ENCODE results near the gene SCN10A.

Gene SCN10A

DNA sequence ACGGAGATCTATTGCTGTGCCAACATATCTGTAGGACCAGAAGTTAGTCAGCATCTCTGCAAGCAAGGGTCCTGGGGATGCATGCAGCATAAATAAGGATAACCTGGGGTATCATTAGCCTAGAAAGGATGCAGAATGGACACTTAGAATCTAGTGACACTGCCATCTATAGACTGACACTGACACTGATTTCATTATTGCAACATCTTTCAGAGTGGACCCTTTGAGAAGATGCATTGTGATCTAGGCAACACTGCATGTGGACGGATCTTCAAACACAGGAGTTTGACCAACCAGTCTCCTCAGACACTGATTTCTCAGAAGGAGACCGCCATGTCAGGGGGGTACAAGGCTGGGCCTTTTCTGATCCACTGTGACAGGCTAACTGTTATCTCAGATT lies 52.4 kb downstream of the SCN10A start:
- DNase-seq: no peak

DNA sequence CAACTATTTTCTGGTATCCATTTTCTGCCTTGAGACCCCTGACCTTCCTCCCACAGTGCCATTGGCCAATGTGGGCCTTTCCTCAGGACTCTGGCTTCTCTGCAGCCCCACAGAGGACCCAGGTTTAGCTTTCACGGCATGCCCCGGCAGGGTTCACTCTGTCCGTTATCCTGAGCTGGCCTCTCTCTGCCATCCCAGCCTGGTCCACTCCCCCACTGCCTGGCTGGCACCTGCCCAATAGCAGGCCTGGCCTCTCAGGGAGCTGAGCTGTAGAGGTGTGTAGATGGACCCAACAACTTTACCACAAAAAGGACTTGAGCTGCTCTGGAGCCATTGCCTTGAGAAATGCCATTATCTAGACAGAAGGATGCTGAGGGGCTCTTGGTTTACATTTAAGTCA lies 57.5 kb downstream of the SCN10A start:
- no peak for DNase-seq

- no peak for DNase-seq
Observed at GRCh38 chr3:38757721-38758120, 58.3 kb downstream of the SCN10A start.

DNA sequence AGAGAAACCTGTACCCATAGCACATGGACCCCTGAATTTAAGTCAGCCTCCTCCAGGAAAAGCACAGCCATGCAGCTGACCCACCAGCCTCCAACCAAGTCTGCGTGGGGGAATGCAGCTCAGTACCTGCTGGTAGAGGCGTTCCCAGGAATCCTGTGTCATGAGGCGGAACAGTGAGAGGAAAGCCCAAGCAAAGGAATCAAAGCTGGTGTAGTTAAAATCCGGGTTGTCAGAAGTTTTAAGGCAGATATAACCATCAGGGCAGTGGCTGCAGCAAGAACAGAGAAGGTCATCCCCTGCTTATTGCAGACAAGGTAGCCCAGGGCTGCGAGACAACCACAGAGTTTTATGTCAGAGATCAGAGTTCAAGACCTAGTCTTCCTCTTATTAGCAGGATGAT lies 59.1 kb downstream of the SCN10A start:
- no peak for DNase-seq

- no peak for DNase-seq
Observed at GRCh38 chr3:38755130-38755529, 60.9 kb downstream of the SCN10A start.

DNA sequence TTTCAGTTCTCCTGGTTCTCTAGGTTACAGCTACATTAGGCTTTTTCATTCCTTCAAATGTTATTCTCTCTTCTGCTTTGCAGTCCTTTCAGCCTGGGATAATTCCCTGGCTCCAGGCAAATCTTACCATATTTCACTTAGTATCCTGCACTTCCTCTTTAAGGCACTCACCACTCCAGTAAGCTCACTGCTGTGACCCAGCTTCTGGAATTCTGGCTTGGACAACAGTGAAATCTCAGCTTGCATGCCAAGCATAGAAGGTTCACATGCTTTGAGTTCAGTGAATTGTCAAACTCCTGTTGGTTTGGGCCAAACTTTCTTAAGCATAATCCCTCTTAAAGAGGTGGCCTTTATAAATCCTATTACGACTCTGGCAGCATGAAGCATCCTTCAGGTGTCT lies 69.4 kb downstream of the SCN10A start:
- no peak for DNase-seq

DNA sequence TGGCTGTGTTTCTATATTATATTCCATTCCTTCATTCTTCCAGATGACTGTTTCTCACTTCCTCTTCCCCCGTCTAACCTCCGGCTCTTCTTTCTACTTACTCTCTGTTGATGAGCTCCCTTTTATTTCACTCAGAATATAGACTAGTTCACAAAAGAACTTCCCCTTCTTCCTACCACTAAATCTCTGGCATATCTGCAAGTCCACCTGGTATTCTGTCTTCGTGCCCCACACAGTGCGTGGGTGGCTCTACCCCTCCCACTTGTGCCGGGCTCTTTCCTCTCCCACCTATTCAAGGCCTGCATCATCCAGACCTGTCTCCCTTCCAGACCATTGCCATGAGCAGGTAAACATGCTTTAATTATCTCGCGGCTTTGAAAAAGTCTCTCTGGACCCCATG lies 73.0 kb downstream of the SCN10A start:
- DNase-seq: no peak

DNA sequence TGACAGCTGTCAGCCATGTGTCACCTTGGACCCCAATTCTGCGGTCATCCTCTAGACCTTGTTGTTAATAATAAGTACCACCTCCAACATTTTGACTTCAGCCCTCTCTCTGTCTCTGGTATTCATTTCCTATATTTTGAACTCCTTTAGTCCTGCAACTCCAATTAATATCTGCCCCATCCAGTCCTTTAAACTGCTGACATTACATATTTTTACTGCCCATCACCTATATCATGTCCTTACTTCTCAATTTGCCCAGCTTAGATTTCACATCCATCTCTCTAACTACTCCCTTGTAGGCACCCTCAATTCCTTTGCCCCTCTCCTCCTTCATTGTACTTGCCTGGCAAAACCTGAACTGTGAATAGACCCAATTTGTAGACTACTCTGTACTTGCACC lies 73.5 kb downstream of the SCN10A start:
- no peak for DNase-seq

DNA sequence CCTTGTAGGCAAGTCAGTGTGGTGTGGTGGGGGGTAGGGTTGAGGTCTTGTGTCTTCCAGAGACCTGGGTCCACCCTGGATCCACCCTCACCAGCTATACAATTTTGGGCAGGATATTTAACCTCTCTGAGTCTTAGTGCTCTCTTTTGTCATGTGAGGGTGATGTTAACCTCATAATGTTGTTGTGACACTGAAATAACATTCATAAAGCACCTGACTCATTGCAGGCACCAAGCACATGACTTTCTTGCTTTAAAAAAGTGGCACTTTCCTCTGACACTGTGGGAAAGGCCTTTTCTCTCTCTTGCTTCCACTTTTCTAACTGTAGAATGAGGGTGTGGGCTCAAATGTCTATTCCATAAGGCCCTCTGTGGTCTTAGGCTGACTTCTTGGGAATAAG lies 75.5 kb downstream of the SCN10A start:
- DNase-seq: no peak

DNA sequence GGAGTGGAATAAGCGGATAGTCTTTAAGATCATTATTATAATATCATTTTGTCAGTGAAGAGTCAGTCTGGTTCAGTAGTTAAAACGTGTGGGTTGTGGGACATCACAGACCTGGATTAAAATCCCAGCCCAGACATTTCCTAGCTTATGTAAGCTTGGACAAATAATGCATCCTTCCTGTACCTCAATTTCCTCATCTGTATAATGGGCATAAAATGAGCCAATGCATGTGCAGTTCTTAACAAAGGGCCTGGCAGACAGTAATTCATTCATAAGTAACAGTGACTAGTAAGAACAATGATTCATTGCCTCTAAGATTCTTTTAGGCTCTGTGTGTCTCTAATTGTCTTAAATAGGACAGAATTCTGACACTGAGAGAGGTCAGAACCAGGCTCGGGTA lies 76.1 kb downstream of the SCN10A start:
- no peak for DNase-seq

DNA sequence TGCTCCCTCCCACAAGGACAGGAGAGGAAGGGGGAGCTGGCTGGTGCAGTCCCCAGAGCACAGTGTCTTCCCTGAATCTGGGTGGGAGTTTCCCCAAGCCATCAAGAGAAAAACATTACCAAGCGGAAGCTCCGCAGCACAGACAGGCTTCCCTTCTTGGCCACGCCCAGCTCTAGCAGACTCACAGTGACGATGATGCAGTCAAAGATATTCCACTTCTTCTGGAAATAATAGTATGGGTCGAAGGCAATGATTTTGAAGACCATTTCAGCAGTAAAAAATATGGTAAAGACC lies 76.7 kb downstream of the SCN10A start:
- DNase-seq: no peak

DNA sequence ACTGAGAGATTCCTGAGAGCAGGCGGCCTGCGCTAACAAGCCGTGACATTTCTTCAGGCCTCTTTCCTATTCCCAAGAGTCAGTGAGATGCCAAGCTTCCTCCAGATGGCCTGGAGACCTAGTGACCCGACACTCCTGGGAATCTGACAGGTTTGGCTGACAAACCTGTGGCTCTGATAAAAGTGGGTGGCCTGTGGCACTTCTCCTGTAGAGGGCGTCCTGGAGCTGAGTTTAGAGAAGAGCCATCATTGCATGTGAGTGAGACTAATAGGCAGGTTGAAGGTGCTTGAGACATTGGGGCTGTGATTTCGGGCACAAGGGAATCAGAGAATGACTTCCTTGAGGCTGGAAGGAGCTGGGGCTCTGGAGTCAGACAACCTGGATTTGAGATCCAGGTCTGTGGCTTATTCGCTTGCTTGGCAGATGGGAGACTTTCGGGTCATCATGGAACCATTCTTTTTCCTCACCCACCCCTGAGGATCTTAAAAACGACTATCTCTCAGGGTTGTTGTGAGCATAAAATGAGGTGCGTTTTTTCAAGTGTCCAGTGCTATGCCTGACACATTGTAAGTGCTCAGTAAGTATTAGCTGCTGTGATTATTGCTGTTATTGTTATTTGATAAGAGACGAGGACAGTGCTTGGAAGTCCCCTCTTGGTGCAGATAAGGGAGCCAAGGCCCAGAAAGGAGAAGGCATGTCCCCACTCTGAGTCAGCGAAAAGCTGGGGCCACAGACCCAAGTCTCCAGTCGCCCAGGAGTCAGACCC lies 77.2 kb downstream of the SCN10A start:
- DNase-seq: no peak

DNA sequence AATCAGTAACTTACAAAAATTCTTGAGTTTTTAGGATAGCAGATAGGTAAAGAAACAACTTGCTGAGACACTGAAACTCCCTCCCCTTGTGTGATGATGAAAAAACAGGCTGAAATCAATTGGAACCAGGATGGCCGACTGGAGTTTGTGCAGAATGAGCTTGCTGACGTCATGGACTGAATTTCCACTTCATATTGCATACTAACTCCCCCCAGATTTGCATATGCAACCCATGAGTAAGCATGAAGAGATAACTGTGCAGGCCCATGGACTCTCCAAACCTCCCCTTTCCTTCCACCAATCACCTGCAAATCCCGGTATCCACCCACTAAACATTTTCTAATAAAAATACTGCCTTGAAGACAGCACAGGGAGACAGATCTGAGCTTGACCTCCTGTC lies 84.5 kb downstream of the SCN10A start:
- DNase-seq: no peak

DNA sequence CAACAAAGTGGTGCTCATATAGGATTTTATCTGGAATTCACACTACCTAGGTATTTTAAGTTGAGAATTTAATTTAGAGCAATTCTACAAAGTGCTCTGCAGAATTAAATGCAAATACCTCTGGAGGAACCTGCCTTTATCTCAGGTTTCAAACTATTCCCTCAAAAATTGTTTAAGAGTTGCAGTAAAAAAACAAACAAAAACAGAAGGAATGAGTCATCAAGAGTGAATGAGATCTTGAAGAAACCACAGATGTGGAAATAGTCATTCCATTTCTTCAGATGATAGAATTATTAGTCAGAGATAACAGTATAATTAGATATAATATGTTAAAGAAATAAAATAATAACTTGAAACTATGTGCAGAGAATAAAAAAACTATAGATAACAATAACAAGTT lies 85.7 kb downstream of the SCN10A start:
- DNase-seq: no peak

- no peak for DNase-seq
Observed at GRCh38 chr3:38728008-38728407, 88.0 kb downstream of the SCN10A start.

DNA sequence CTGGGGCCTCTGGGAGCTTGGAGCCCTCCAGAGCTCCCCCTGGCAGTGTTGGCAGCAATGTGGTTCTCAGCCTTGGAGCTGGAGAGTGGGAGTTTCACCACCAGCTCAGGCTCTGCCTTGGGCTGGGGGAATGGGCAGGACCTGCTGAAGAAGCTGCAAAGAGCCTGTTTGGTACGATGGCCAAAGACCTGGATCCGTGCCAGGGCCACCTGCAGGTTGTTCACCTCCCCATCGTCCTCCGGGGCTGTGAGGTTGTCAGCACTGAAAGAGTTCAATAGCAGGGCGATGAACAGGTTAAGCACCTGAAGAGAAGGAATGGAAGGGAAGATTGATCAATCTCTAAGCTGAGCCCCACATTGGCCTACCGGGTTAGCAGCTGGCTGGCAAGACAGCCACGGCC lies 89.3 kb downstream of the SCN10A start:
- DNase-seq: no peak

GRCh38 chr3:38725726-38726419 lies 90.1 kb downstream of the SCN10A start:
- DNase-seq: no peak

DNA sequence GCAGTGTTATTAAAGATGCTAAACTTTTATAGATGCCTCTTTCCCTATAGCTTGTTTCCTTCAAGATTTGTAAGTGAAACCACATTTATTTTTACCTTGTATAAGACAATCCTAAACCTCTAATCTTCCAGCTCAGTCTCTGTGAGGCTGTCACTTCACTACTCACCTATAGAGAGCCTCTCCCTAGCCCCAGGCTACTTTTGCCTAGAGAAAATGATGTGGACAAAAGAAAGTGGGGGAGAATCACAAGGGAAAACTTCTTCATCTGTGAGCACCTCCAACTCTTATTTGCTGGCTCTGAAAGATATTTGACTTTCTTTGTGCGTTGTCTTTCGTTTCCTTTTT lies 91.7 kb downstream of the SCN10A start:
- no peak for DNase-seq

GRCh38 chr3:38723569-38724391 lies 92.2 kb downstream of the SCN10A start:
- DNase-seq: no peak

- no peak for DNase-seq
Observed at GRCh38 chr3:38722781-38723568, 93.0 kb downstream of the SCN10A start.

GRCh38 chr3:38721207-38721772 lies 94.7 kb downstream of the SCN10A start:
- no peak for DNase-seq

- no peak for DNase-seq
Observed at GRCh38 chr3:38720465-38720864, 95.6 kb downstream of the SCN10A start.
